HEK293T (cell line): ENCODE measurements around the gene KLHDC10.

Source experiments
- BHLHE40 ChIP-seq: fragments of 450-650 bp; IDR thresholded peaks from 2 replicates; pipeline ENCODE4 v1.6.1; 2016; ENCODE audit warnings: mild to moderate bottlenecking, moderate library complexity, borderline replicate concordance
- FOXK2 ChIP-seq: fragments of 450-650 bp; IDR thresholded peaks from 2 replicates; pipeline ENCODE4 v1.6.1; 2016; ENCODE audit warnings: mild to moderate bottlenecking

- TF ChIP-seq FOXK2, result no peak
- no peak for TF ChIP-seq BHLHE40
These were observed 91.9 kb downstream of the KLHDC10 start for GRCh38 chr7:130162196-130162595.
